ENCODE data around the gene ERCC4. TPM values are rescaled to one million over a fixed set of nuclear protein-coding genes. Genes with fewer than 3 reads are reported as not detected.
A peak's percentile ranks its signal among the peaks of the same experiment; 100 is the strongest.
"Not testable (repeated sequence)": the region's sequence is repeated elsewhere in the genome, so short reads cannot be mapped to it uniquely, and the experiment has no call there.

Gene ERCC4
- total RNA-seq, 1 donor from 2014 or later: 12.9 TPM

DNA sequence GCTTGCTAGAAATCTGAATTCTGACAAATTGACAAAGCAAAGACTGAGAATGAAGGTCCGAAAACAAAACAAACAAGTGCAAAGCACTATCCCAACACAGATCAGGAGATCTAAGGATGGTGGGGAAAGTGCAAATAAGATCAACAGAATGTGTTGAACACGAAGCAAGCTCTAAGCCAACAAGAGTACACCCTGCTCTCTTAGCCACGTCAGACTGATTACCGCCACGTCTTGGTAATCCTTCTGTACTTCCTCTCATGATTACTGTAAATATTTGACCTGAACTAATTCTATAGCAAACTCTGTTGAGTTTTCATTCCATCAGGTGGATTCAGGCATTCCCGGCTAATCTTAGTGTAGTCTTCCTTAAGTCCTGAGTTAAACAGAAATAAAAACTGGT, 34.3 kb upstream of the ERCC4 start:
- Mint-ChIP-seq H3K27ac (ENCODE audit: unreplicated experiment) (no peak overlapping the region), H3K9me3 (peaks cover 12% of the 10 kb centered on the region), H3K27me3 (ENCODE audit: low read depth) (peaks cover 8% of the 10 kb centered on the region), H3K4me1 (no peaks in the 10 kb centered on the region), H3K4me3 (no peak overlapping the region), H3K36me3 (ENCODE audit: low read depth) (no peaks in the 10 kb centered on the region)
- no peak for DNase-seq (ENCODE audit: low read depth, low spot score)
- TF ChIP-seq, protein P1, sequence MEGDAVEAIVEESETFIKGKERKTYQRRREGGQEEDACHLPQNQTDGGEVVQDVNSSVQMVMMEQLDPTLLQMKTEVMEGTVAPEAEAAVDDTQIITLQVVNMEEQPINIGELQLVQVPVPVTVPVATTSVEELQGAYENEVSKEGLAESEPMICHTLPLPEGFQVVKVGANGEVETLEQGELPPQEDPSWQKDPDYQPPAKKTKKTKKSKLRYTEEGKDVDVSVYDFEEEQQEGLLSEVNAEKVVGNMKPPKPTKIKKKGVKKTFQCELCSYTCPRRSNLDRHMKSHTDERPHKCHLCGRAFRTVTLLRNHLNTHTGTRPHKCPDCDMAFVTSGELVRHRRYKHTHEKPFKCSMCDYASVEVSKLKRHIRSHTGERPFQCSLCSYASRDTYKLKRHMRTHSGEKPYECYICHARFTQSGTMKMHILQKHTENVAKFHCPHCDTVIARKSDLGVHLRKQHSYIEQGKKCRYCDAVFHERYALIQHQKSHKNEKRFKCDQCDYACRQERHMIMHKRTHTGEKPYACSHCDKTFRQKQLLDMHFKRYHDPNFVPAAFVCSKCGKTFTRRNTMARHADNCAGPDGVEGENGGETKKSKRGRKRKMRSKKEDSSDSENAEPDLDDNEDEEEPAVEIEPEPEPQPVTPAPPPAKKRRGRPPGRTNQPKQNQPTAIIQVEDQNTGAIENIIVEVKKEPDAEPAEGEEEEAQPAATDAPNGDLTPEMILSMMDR (conservative IDR thresholded peaks at IDR 0.05): no peak

DNA sequence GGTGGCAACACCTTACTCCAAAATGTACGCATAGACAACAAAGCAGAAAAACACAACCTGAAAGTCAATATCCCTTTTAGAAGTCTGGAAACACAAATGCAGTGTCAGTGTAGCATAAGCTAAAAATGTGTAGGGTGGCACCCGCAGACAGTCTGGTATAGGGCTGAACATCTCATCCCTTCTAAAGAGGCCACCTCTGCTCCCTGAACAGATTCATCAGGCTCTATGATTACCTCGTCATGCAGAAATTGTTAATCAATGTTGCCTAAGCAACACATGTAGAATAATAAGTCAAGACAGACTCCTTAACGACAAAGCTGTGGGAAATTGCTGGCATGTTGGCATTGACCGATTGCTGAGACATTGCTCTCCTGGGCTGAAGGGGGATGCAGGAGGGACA, 33.3 kb upstream of the ERCC4 start:
- no peaks in the 10 kb centered on the region for H3K36me3 Mint-ChIP-seq (ENCODE audit: low read depth)
- peaks cover 11% of the 10 kb centered on the region for H3K27me3 Mint-ChIP-seq (ENCODE audit: low read depth)
- TF ChIP-seq, protein P1 (conservative IDR thresholded peaks at IDR 0.05): no peak
- DNase-seq (ENCODE audit: low read depth, low spot score): no peak
- peaks cover 12% of the 10 kb centered on the region for H3K9me3 Mint-ChIP-seq
- H3K4me1 Mint-ChIP-seq: no peaks in the 10 kb centered on the region
- H3K4me3 Mint-ChIP-seq: no peak overlapping the region
- no peak overlapping the region for H3K27ac Mint-ChIP-seq (ENCODE audit: unreplicated experiment)

DNA sequence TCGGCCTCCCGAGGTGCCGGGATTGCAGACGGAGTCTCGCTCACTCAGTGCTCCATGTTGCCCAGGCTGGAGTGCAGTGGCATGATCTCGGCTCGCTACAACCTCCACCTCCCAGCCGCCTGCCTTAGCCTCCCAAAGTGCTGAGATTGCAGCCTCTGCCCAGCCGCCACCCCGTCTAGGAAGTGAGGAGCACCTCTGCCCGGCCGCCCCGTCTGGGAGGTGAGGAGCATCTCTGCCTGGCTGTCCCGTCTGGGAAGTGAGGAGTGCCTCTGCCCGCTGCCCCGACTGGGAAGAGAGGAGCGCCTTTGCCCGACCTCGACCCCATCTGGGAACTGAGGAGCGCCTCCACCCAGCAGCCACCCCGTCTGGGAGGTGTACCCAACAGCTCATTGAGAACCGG, 30.6 kb upstream of the ERCC4 start:
- H3K4me3 Mint-ChIP-seq; H3K36me3 Mint-ChIP-seq (ENCODE audit: low read depth); H3K4me1 Mint-ChIP-seq; H3K27ac Mint-ChIP-seq (ENCODE audit: unreplicated experiment); DNase-seq (ENCODE audit: low read depth, low spot score): not testable (repeated sequence)
- Mint-ChIP-seq H3K27me3 (ENCODE audit: low read depth) (peaks cover 14% of the 10 kb centered on the region), H3K9me3 (peaks cover 12% of the 10 kb centered on the region)

DNA sequence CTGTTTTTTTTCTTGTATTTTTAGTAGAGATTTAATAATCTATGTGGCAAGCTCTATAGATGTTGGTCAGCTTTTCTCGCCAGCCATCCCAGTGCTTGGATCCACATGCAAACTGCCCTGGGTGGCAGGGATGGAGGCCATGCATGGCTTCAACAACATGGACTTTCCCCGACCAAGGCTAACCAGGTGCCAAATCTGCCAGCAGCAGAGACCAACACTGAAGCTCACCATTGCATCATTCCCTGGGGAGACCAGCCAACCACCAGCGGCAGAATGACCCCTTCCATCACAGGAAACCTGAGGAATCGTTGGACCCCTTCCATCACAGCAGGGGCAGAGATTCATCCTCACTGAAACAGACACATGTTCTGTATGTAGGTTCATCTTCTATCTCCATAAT, 27.7 kb upstream of the ERCC4 start:
- no peaks in the 10 kb centered on the region for H3K36me3 Mint-ChIP-seq (ENCODE audit: low read depth)
- no peak overlapping the region for H3K27ac Mint-ChIP-seq (ENCODE audit: unreplicated experiment)
- TF ChIP-seq, protein P1 (conservative IDR thresholded peaks at IDR 0.05): no peak
- no peaks in the 10 kb centered on the region for H3K4me1 Mint-ChIP-seq
- peaks cover 5% of the 10 kb centered on the region for H3K9me3 Mint-ChIP-seq
- DNase-seq (ENCODE audit: low read depth, low spot score): no peak
- H3K4me3 Mint-ChIP-seq: no peak overlapping the region
- peaks cover 6% of the 10 kb centered on the region for H3K27me3 Mint-ChIP-seq (ENCODE audit: low read depth)

DNA sequence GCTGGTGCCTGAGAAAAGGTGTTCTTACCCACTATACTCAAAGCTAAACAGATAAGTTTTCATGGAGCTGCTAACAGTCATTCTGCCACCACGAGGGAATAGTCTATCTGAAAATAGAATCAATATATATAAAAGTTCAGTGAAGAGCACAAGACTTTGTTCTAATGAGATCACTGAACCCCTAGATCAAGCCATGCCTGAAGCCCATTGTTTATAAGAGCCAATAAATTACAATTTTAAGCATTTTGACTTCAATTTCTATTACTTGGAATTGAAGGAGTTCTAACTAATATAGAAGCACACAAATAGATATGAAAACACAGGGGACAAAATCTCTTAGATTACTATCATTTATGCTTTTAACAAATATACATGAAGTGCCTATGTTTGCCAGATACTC, 24.4 kb upstream of the ERCC4 start:
- Mint-ChIP-seq H3K36me3 (ENCODE audit: low read depth) (no peaks in the 10 kb centered on the region), H3K27me3 (ENCODE audit: low read depth) (peaks cover 5% of the 10 kb centered on the region), H3K27ac (ENCODE audit: unreplicated experiment) (no peak overlapping the region), H3K4me1 (no peaks in the 10 kb centered on the region), H3K4me3 (no peak overlapping the region), H3K9me3 (peaks cover 3% of the 10 kb centered on the region)
- TF ChIP-seq, protein P1 (conservative IDR thresholded peaks at IDR 0.05): no peak
- no peak for DNase-seq (ENCODE audit: low read depth, low spot score)

DNA sequence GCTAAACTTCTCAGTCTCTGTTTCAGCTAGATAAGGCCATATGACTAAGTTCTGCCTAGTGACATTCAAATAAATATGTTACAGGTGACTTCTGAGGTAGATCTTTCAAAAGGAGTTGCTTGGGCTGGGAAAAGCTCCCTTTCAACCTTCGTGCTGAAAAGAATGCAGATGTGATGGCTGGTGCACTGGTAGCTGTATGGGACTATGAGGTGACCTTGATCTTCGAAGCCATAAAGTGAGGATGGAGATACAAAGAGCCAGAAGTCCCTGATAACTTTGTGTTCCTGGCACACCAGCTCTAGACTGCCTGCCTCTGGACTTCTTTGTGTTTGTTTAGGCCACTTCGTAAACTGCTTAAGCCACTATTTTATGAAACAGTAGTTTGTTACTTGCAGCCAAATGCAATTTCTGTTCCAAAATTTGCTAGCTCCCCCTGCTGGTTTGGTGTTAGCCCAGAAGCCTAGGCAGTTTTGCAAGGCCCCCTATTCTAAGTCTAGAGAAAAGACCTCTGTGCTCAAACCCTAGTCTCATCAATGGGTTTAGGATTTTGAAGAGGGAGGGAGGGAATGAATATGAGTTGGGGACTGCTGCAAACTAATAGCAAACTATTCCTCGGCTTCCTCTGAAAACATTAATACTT, 23.3 kb upstream of the ERCC4 start:
- Mint-ChIP-seq H3K9me3 (peaks cover 5% of the 10 kb centered on the region), H3K4me1 (no peaks in the 10 kb centered on the region), H3K27me3 (ENCODE audit: low read depth) (peaks cover 2% of the 10 kb centered on the region), H3K36me3 (ENCODE audit: low read depth) (no peaks in the 10 kb centered on the region), H3K4me3 (no peak overlapping the region), H3K27ac (ENCODE audit: unreplicated experiment) (no peak overlapping the region)
- no peak for DNase-seq (ENCODE audit: low read depth, low spot score)
- TF ChIP-seq, protein P1 (conservative IDR thresholded peaks at IDR 0.05): peak; percentile 31
